ENCODE data around the gene MYO15B.

Gene MYO15B

GRCh38 chr17:75551266-75551665, 36.3 kb upstream of the MYO15B start:
- ChIA-PET POLR2A (no interaction called here), CTCF (interaction anchor here (0.7 to 2.0 kb wide), 2 partner anchors 34 to 82 kb away, joined by 3 to 6 read pairs; partner anchors contain the start of genes SMIM5 and TSEN54)
- TF ChIP-seq, protein P1, sequence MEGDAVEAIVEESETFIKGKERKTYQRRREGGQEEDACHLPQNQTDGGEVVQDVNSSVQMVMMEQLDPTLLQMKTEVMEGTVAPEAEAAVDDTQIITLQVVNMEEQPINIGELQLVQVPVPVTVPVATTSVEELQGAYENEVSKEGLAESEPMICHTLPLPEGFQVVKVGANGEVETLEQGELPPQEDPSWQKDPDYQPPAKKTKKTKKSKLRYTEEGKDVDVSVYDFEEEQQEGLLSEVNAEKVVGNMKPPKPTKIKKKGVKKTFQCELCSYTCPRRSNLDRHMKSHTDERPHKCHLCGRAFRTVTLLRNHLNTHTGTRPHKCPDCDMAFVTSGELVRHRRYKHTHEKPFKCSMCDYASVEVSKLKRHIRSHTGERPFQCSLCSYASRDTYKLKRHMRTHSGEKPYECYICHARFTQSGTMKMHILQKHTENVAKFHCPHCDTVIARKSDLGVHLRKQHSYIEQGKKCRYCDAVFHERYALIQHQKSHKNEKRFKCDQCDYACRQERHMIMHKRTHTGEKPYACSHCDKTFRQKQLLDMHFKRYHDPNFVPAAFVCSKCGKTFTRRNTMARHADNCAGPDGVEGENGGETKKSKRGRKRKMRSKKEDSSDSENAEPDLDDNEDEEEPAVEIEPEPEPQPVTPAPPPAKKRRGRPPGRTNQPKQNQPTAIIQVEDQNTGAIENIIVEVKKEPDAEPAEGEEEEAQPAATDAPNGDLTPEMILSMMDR (IDR thresholded peaks at IDR 0.05; ENCODE audit: insufficient read depth, low read length, missing control alignments), result no peak
- H3K4me3 ChIP-seq (ENCODE audit: low read depth, low read length), result no peak overlapping the region
- no peak for DNase-seq (ENCODE audit: low read depth, low spot score)

- ChIA-PET POLR2A (interaction anchor here (0.6 to 1.3 kb wide), 2 partner anchors 18 to 232 kb away, joined by 3 read pairs; partner anchors contain the start of gene UNK), CTCF (interaction anchor here (0.6 to 1.5 kb wide), 9 partner anchors 10 to 195 kb away, joined by 3 to 5 read pairs (median 3); partner anchors contain the start of gene TSEN54)
- DNase-seq (ENCODE audit: low read depth, low spot score), result no peak
- TF ChIP-seq, protein P1 (IDR thresholded peaks at IDR 0.05; ENCODE audit: insufficient read depth, low read length, missing control alignments), result no peak
- H3K4me3 ChIP-seq (ENCODE audit: low read depth, low read length), result no peak overlapping the region
Observed at GRCh38 chr17:75552425-75553294, 34.9 kb upstream of the MYO15B start.

DNA sequence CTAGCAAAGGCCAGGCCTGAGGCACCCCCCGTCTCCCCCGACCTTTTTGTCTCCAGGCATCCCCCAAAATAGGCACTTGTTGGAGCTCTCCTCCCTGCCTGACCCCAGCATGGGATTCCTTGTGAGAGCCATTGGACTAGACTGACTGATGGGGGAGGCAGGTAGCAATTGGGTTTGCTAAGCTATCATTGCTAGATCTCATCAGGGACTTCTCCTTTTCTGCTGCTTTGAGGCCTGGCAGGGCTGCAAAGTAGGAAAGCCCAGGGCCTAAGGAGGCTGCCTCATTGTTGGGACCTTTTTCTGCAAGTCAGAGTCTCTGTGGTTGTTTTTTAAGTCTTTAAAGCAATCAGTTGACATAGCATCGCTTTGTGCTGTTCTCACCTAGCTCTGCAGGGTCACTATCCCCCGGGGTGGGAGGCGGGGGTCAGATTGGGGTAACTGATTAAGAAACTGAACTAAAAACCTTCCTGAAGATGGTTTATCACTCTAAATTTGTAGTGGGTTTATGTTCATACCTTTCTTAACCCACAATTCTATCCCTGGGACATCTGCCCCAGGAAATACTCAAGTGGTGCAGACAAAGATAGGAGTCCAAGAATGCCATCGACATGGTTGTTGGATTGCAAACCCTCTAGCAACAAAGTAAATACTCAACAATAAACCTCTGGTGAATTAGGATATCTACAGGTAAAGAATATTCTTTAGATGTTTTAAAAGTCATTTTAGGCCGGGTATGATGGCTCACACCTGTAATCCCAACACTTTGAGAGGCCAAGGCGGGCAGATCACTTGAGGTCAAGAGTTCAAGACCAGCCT, 34.1 kb upstream of the MYO15B start:
- DNase-seq (ENCODE audit: low read depth, low spot score), result no peak
- ChIA-PET CTCF (interaction anchor here (0.6 to 1.5 kb wide), 8 partner anchors 9 to 256 kb away, joined by 3 to 5 read pairs (median 3); partner anchors contain the start of gene TSEN54), POLR2A (interaction anchor here (1.3 kb wide), 1 partner anchor 19 kb away, joined by 3 read pairs; no protein-coding TSS in a partner anchor)
- no peak overlapping the region for H3K4me3 ChIP-seq (ENCODE audit: low read depth, low read length)
- TF ChIP-seq, protein P1 (IDR thresholded peaks at IDR 0.05; ENCODE audit: insufficient read depth, low read length, missing control alignments), result no peak

GRCh38 chr17:75555679-75556153, 31.9 kb upstream of the MYO15B start:
- TF ChIP-seq, protein P1 (IDR thresholded peaks at IDR 0.05; ENCODE audit: insufficient read depth, low read length, missing control alignments), result no peak
- no peak overlapping the region for H3K4me3 ChIP-seq (ENCODE audit: low read depth, low read length)
- ChIA-PET POLR2A (no interaction called here), CTCF (no interaction called here)
- DNase-seq (ENCODE audit: low read depth, low spot score), result no peak

GRCh38 chr17:75557075-75557851, 30.3 kb upstream of the MYO15B start:
- TF ChIP-seq, protein P1 (IDR thresholded peaks at IDR 0.05; ENCODE audit: insufficient read depth, low read length, missing control alignments), result no peak
- DNase-seq (ENCODE audit: low read depth, low spot score), result no peak
- no peak overlapping the region for H3K4me3 ChIP-seq (ENCODE audit: low read depth, low read length)
- CTCF ChIA-PET, result no interaction called here
- POLR2A ChIA-PET, result no interaction called here
